Mesendoderm (in vitro differentiated cells): ENCODE data around the gene TMCO4.

Experiments
- DNase-seq: peaks from one replicate; pipeline ENCODE4 v3.0.0; 2013
- H2AK5ac ChIP-seq: 2 replicates; pipeline ENCODE4 v1.6.1; 2013; ENCODE audit warnings: low read length, inconsistent platforms
- H2BK120ac ChIP-seq: 2 replicates; pipeline ENCODE4 v1.6.1; 2013; ENCODE audit warnings: low read depth, mild to moderate bottlenecking, low read length, moderate library complexity, mixed read lengths
- H2BK15ac ChIP-seq: replicated peaks from 2 replicates; pipeline ENCODE4 v1.6.1; 2013; ENCODE audit warnings: low read depth, mild to moderate bottlenecking, moderate library complexity
- H2BK5ac ChIP-seq: 2 replicates; pipeline ENCODE4 v1.6.1; 2013; ENCODE audit warnings: low read length, inconsistent platforms
- H3K18ac ChIP-seq: 2 replicates; pipeline ENCODE4 v1.6.1; 2013; ENCODE audit warnings: mild to moderate bottlenecking, low read length, mixed read lengths
- H3K23ac ChIP-seq: one replicate; pipeline ENCODE4 v1.6.1; 2013; ENCODE audit warnings: low read length
- H3K27ac ChIP-seq: 2 replicates; pipeline ENCODE4 v1.5.1; 2013; ENCODE audit warnings: low read depth, mild to moderate bottlenecking, inconsistent platforms, low read length, moderate library complexity
- H3K27me3 ChIP-seq: 2 replicates; pipeline ENCODE4 v1.6.1; 2013; ENCODE audit warnings: low read length, control low read depth, mild to moderate bottlenecking, inconsistent platforms; ENCODE audit not compliant: insufficient read depth, poor library complexity
- H3K36me3 ChIP-seq: 2 replicates; pipeline ENCODE4 v1.6.1; 2013; ENCODE audit warnings: low read length, inconsistent platforms; ENCODE audit not compliant: control insufficient read depth, insufficient read depth
- H3K4ac ChIP-seq: one replicate; pipeline ENCODE4 v1.6.1; 2013; ENCODE audit warnings: low read depth, mild to moderate bottlenecking, low read length, moderate library complexity
- H3K4me1 ChIP-seq: 2 replicates; pipeline ENCODE4 v1.6.1; 2013; ENCODE audit warnings: low read depth, low read length, inconsistent platforms; ENCODE audit not compliant: control insufficient read depth
- H3K4me2 ChIP-seq: 2 replicates; pipeline ENCODE4 v1.6.1; 2013; ENCODE audit warnings: low read length
- H3K4me3 ChIP-seq: 2 replicates; pipeline ENCODE4 v1.5.1; 2013; ENCODE audit warnings: mild to moderate bottlenecking, low read length
- H3K56ac ChIP-seq: one replicate; pipeline ENCODE4 v1.6.1; 2013; ENCODE audit warnings: low read length
- H3K79me1 ChIP-seq: 2 replicates; pipeline ENCODE4 v1.6.1; 2013; ENCODE audit warnings: low read length, inconsistent platforms
- H3K79me2 ChIP-seq: 2 replicates; pipeline ENCODE4 v1.6.1; 2013; ENCODE audit warnings: mild to moderate bottlenecking, low read length; ENCODE audit not compliant: control insufficient read depth, insufficient read depth
- H3K9ac ChIP-seq: 2 replicates; pipeline ENCODE4 v1.6.1; 2013; ENCODE audit warnings: low read length, inconsistent platforms
- H4K5ac ChIP-seq: one replicate; pipeline ENCODE4 v1.6.1; 2013; ENCODE audit warnings: low read length
- H4K8ac ChIP-seq: one replicate; pipeline ENCODE4 v1.6.1; 2013; ENCODE audit warnings: low read depth, mild to moderate bottlenecking, control low read depth, low read length, moderate library complexity
- WGBS: extraction: QIAGEN DNeasy Blood & Tissue Kit; methylation state at CpG from one replicate; pipeline ENCODE4 v1.1.7; 2013; ENCODE audit warnings: low lambda C conversion rate, missing lambda C conversion rate; ENCODE audit not compliant: insufficient coverage; ENCODE audit errors: extremely low coverage; 5-methylcytosine and 5-hydroxymethylcytosine counted together

The TMCO4 gene

GRCh38 chr1:19650416-19651140, 149.1 kb downstream of the TMCO4 start:
- Histone ChIP-seq H3K27ac (no peak overlapping the region), H3K18ac (no peak overlapping the region), H3K4ac (no peak overlapping the region), H3K4me1 (no peaks in the 10 kb centered on the region), H4K8ac (no peak overlapping the region), H2BK5ac (no peak overlapping the region), H4K5ac (no peak overlapping the region), H2AK5ac (no peak overlapping the region), H3K56ac (no peak overlapping the region), H3K4me3 (no peak overlapping the region), H3K9ac (no peak overlapping the region), H2BK15ac (no peak overlapping the region), H3K23ac (no peak overlapping the region), H3K79me2 (no peaks in the 10 kb centered on the region), H3K4me2 (no peak overlapping the region), H3K79me1 (no peaks in the 10 kb centered on the region), H3K27me3 (no peaks in the 10 kb centered on the region), H2BK120ac (no peak overlapping the region), H3K36me3 (no peaks in the 10 kb centered on the region)
- no peak for DNase-seq
- WGBS, result no CpG with 5 or more reads among the region's 12 CpGs

DNA sequence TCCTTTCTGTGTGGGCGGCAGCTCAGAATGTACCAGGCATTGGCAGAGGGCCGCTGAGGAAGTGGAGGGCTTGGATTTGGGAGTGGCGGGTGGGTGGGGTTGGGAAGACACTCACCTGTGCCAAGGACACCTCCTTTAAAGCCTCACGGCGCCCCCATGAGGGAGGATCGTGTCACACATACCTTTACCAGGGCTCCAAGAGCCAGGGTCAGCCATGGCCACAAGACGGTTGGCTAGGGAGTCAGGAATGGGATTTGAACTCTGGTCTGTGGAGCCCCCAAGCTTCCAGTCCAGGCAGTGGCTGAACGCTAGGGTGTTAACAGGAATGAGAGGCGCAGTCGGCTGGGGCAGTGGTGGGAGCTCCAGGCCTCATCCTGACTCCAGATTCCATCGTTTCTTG, 151.0 kb downstream of the TMCO4 start:
- no peak overlapping the region for H3K9ac ChIP-seq
- H3K4me3 ChIP-seq, result no peak overlapping the region

GRCh38 chr1:19648239-19648638, 151.5 kb downstream of the TMCO4 start:
- H3K27me3 ChIP-seq, result peaks cover 4% of the 10 kb centered on the region
- H4K8ac ChIP-seq, result no peak overlapping the region
- no peak overlapping the region for H2BK120ac ChIP-seq
- H3K4ac ChIP-seq, result no peak overlapping the region
- H3K36me3 ChIP-seq, result no peaks in the 10 kb centered on the region
- no peak overlapping the region for H3K56ac ChIP-seq
- no peak overlapping the region for H3K18ac ChIP-seq
- no peak overlapping the region for H3K23ac ChIP-seq
- H2BK5ac ChIP-seq, result no peak overlapping the region
- H3K4me1 ChIP-seq, result no peaks in the 10 kb centered on the region
- no CpG with 5 or more reads among the region's 14 CpGs for WGBS
- H3K4me2 ChIP-seq, result no peak overlapping the region
- H3K79me1 ChIP-seq, result no peaks in the 10 kb centered on the region
- no peak overlapping the region for H3K27ac ChIP-seq
- H3K79me2 ChIP-seq, result no peaks in the 10 kb centered on the region
- no peak overlapping the region for H3K4me3 ChIP-seq
- no peak overlapping the region for H2AK5ac ChIP-seq
- H4K5ac ChIP-seq, result no peak overlapping the region
- DNase-seq, result no peak
- H2BK15ac ChIP-seq, result no peak overlapping the region
- no peak overlapping the region for H3K9ac ChIP-seq

More for the DNA sequence above, 151.0 kb downstream of the TMCO4 start:
- Histone ChIP-seq H3K4me1 (no peaks in the 10 kb centered on the region), H4K5ac (no peak overlapping the region), H2AK5ac (no peak overlapping the region), H3K79me1 (no peaks in the 10 kb centered on the region), H3K4me2 (no peak overlapping the region), H2BK5ac (no peak overlapping the region), H3K56ac (no peak overlapping the region), H3K4ac (no peak overlapping the region), H3K79me2 (no peaks in the 10 kb centered on the region), H3K36me3 (no peaks in the 10 kb centered on the region), H4K8ac (no peak overlapping the region), H3K23ac (no peak overlapping the region), H3K27me3 (no peaks in the 10 kb centered on the region), H3K27ac (no peak overlapping the region), H2BK15ac (no peak overlapping the region), H2BK120ac (no peak overlapping the region), H3K18ac (no peak overlapping the region)
- peak; percentile 86 for DNase-seq
- WGBS, result no CpG with 5 or more reads among the region's 11 CpGs

- Histone ChIP-seq H2BK5ac (no peak overlapping the region), H3K4me2 (no peak overlapping the region), H3K79me1 (no peaks in the 10 kb centered on the region), H3K9ac (no peak overlapping the region), H3K27me3 (peaks cover 7% of the 10 kb centered on the region), H3K79me2 (no peaks in the 10 kb centered on the region), H3K23ac (no peak overlapping the region), H3K27ac (no peak overlapping the region), H3K4ac (no peak overlapping the region), H2AK5ac (no peak overlapping the region), H4K8ac (no peak overlapping the region), H3K4me3 (no peak overlapping the region), H3K4me1 (no peaks in the 10 kb centered on the region), H3K18ac (no peak overlapping the region), H3K56ac (no peak overlapping the region), H2BK120ac (no peak overlapping the region), H2BK15ac (no peak overlapping the region), H3K36me3 (no peaks in the 10 kb centered on the region), H4K5ac (no peak overlapping the region)
- no peak for DNase-seq
- no CpG with 5 or more reads among the region's 16 CpGs for WGBS
Measured at GRCh38 chr1:19647643-19648042, 152.1 kb downstream of the TMCO4 start.

GRCh38 chr1:19646377-19647319, 153.1 kb downstream of the TMCO4 start:
- Histone ChIP-seq H3K4me2 (no peak overlapping the region), H3K79me1 (no peaks in the 10 kb centered on the region), H3K9ac (no peak overlapping the region), H3K18ac (no peak overlapping the region), H2BK5ac (no peak overlapping the region), H3K4me3 (no peak overlapping the region), H3K79me2 (no peaks in the 10 kb centered on the region), H4K5ac (no peak overlapping the region), H3K27ac (no peak overlapping the region), H3K36me3 (no peaks in the 10 kb centered on the region), H2BK15ac (no peak overlapping the region), H3K56ac (no peak overlapping the region), H3K4me1 (no peaks in the 10 kb centered on the region), H2AK5ac (no peak overlapping the region), H3K23ac (no peak overlapping the region), H4K8ac (no peak overlapping the region), H2BK120ac (no peak overlapping the region), H3K27me3 (peaks cover 7% of the 10 kb centered on the region), H3K4ac (no peak overlapping the region)
- WGBS, result no CpG with 5 or more reads among the region's 9 CpGs
- DNase-seq, result no peak
